GM18517 (cell line): ENCODE data around the gene CDRT4.

Experiments
- ATAC-seq: cut with Tn5 transposase; IDR thresholded peaks from one replicate; pipeline ENCODE4 v1.9.1; 2021; ENCODE audit warnings: mild to moderate bottlenecking, moderate library complexity; ENCODE audit not compliant: unreplicated experiment

The CDRT4 gene

DNA sequence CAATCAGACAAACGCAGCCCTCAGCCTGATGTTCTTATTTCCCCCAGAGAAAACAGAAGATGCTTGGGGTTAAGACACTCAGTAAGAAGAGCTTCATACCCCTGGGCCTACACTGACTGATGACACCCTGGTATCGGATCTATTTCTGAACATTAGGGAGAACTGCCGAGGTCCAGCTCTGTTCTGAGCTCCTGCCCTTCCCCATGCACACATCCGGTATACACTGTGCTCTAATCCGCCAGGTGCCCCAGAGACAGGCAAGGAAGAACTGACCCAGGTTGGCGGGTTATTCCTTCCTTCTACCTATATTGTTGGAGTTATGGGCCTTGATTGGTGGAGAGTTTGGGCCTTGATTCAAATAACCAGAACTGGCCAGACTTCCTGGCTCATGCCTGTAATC, 68.0 kb downstream of the CDRT4 start:
- ATAC-seq: no peak

DNA sequence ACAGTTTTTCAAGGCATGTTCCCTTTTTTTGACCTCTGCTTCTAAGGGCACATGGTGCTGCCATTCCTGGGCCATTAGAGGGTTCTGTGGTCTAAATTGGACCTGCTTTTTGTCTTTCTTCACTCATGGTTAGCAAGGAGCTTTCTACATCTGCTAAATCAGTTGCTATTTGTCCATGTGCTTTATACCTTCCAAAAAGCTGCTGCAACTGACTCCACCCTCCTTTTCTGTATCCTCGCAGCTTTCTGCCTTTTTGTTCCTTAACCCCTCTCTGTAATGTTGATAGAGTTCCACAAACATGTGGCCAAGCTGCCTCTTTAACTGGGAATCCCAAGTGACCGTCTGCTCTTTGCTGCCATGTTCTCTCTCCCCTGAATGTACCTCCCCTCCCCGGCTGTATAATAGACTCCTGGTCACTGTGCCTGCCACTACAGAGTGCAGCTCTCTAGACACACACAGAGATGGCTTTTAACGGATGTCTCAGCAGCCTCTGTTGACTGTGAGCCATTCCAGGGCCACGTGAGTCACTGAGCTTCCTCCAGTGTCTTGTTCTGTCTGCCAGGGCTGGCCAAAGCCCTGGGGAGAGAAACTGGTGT, 68.6 kb downstream of the CDRT4 start:
- ATAC-seq: no peak

DNA sequence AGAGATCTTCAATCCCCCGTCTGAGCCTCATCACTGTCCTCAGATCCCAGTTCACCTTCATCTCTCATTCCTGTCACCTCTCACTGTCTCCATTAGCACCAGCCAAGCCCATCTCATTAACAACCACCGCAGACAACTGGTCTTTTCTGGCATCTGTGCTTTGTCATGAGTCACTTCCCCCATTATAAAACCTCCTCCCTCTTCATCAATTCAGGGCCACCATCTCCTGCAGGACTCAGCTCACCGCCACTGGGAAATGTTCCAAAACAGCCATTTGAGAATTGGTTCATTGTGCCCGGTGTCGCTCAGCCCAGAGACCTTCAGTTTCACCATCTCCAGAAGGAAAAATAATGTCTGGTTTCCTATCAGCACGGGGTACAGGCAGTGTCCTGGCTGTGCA, 69.1 kb downstream of the CDRT4 start:
- ATAC-seq: no peak

DNA sequence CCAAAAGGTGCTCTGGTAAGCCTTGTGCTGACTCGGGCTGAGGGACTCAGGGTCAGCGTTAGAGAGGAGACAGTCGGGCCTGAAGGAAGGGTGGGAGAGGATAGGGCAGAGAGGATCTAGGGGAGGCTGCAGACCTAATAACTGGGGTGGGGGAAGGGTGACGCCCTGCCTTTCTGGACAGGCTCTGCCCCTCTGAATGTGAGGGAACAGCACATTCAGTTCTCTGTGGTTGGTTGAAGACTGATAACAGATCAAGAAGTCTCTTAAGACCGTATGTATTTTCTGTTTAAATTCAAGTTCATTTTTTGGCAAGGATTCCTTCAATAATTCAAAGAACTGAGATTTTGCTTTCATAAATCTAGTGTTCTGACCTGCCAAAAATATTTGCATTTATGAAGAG, 69.8 kb downstream of the CDRT4 start:
- ATAC-seq: no peak

- ATAC-seq: no peak
Observed at GRCh38 chr17:15395091-15395490, 72.3 kb downstream of the CDRT4 start.

DNA sequence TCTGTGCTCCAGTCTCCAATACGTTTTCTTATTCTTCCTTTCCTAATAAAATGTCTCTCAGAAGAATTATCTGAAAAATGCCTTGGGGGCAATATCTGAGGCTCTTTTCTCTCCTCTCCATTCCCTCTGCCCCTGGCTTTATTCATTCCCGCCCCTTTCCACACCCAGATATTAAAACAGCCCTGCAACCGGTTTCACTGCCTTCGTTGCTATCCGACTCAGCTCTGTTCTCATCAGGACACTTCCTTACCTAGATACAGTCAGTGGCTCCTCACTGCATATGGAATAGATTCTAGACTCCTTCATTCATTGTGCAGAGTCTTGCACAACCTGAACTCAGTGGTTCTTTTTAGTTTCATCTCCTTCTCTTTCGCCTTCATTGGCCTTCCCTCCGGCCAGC, 74.0 kb downstream of the CDRT4 start:
- ATAC-seq: no peak

DNA sequence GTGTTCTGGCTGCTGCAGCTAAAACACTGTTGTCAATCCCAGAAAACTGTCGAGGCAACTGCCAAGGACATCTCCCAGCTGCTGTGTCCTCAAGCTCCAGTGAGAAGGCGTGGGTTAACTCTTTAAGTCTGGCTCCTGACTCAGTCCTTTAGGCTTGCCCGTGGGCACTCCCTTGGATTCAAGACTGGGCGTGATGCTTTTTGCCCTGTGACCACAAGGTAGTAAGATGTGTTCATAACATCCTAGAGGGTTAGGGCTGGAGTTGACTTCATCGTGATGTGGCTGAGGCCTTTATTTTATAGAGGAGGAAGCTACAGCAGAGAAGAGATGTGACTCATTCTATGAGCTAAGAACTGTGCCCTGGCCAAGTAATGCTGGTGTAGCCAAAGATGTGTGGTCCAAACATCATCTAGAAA, 75.1 kb downstream of the CDRT4 start:
- no peak for ATAC-seq

GRCh38 chr17:15388356-15389041, 78.9 kb downstream of the CDRT4 start:
- no peak for ATAC-seq

DNA sequence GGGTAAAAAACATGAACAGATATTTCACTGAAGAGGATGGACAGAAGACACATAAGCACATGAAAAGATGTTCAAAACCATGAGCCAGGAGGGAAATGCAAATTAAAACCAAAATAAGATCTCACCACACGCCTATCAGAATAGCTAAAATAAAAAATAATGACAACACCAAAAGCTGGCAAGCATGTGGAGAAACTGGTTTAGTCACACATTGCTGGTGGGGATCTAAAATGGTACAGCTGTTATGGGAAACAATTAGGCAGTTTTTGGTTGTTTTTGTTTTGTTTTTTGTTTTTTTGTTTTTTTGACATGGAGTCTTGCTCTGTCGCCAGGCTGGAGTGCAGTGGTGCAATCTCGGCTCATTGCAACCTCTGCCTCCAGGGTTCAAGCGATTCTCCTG, 81.3 kb downstream of the CDRT4 start:
- ATAC-seq: no peak
